ENCODE measurements around the gene CCDC142.

- TF ChIP-seq CTCF (optimal IDR thresholded peaks at IDR 0.05 in 1 of 3, IDR thresholded peaks at IDR 0.05 in 1 of 3, conservative IDR thresholded peaks at IDR 0.05 in 1 of 3; ENCODE audit: extremely low read depth in 1 of 3, insufficient read depth in 2 of 3, low read length in 3 of 3) (peak; percentile 89 to 92 (median 92)), EZH2 (IDR thresholded peaks at IDR 0.05; ENCODE audit: low read length) (no peak)
These were observed at the start of gene CCDC142, which contains the start of gene TTC31 for GRCh38 chr2:74482801-74483674.

All from keratinocyte (primary cell).